Subcutaneous abdominal adipose tissue (tissue), 5 donors: Measurements from ENCODE around the gene ZNF594.
"Not testable (repeated sequence)": the region's sequence is repeated elsewhere in the genome, so short reads cannot be mapped to it uniquely, and the experiment has no call there.

Experiments
- H3K27ac ChIP-seq: one replicate; pipeline ENCODE4 v1.7.0; 2013; ENCODE audit warnings: low read depth, mild to moderate bottlenecking, inconsistent platforms, low read length, moderate library complexity
- H3K27me3 ChIP-seq, 5 donors: one replicate each; pipeline ENCODE4 v1.7.0; 2013; ENCODE audit warnings: low read length in 5 of 5, inconsistent platforms in 1 of 5; ENCODE audit not compliant: control insufficient read depth in 5 of 5, insufficient read depth in 4 of 5
- H3K36me3 ChIP-seq, 5 donors: one replicate each; pipeline ENCODE4 v1.7.0; 2013; ENCODE audit warnings: low read length in 5 of 5; ENCODE audit not compliant: control insufficient read depth in 5 of 5, insufficient read depth in 5 of 5
- H3K4me1 ChIP-seq, 5 donors: one replicate each; pipeline ENCODE4 v1.7.0; 2013; ENCODE audit warnings: low read length in 5 of 5, mild to moderate bottlenecking in 3 of 5, moderate library complexity in 1 of 5; ENCODE audit not compliant: control insufficient read depth in 5 of 5, insufficient read depth in 5 of 5
- H3K4me3 ChIP-seq, 5 donors: one replicate each; pipeline ENCODE4 v1.7.0; 2013; ENCODE audit warnings: low read length in 5 of 5, low read depth in 1 of 5
- H3K9ac ChIP-seq, 5 donors: one replicate each; pipeline ENCODE4 v1.7.0; 2013; ENCODE audit warnings: low read length in 5 of 5, mild to moderate bottlenecking in 4 of 5, moderate library complexity in 3 of 5
- H3K9me3 ChIP-seq, 5 donors: one replicate each; pipeline ENCODE4 v1.7.0; 2013; ENCODE audit warnings: low read length in 5 of 5; ENCODE audit not compliant: control insufficient read depth in 5 of 5
- donor health status: healthy.
- donor health status: healthy.
- donor health status: healthy.
- donor health status: healthy.
- donor health status: healthy.

Gene ZNF594

GRCh38 chr17:5131799-5132502 lies 59.7 kb downstream of the ZNF594 start:
- H3K9ac ChIP-seq, H3K9me3 ChIP-seq, H3K27ac ChIP-seq, H3K4me1 ChIP-seq, H3K4me3 ChIP-seq, H3K27me3 ChIP-seq, H3K36me3 ChIP-seq: not testable (repeated sequence)

DNA sequence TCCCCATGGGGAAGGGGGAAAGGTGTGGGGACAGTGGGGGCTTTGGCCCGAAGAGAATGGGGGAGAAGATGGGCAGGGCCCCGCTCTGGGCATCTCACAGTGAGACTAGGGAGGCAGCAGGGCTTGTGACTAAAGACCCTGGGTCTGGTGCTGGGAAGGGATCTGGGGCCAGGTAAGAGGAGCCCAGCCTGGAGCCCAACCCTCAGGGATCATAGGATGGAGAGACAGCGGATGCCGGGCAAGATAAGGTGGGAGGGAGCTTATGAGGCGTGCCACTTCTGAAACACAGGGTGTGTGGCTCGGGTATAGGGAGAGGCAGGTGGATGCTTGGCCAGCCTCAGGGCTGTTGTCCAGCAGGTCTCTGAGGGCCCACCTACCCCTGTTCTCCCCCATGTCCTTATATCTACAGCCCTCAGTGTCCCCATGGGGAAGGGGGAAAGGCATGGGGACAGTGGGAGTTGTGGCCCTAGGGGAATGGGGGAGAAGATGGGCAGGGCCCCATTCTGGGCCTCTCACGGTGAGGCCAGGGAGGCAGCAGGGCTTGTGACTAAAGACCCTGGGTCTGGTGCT lies 60.4 kb downstream of the ZNF594 start:
- H3K36me3 ChIP-seq: no peaks in the 10 kb centered on the region
- H3K9ac ChIP-seq: no peak overlapping the region
- H3K4me1 ChIP-seq: peaks cover 0 to 5% (median 0%) of the 10 kb centered on the region in 5 donors
- no peaks in the 10 kb centered on the region for H3K9me3 ChIP-seq
- peaks cover 0 to 4% (median 2%) of the 10 kb centered on the region in 5 donors for H3K27me3 ChIP-seq
- H3K4me3 ChIP-seq: no peak overlapping the region
- H3K27ac ChIP-seq: no peak overlapping the region

DNA sequence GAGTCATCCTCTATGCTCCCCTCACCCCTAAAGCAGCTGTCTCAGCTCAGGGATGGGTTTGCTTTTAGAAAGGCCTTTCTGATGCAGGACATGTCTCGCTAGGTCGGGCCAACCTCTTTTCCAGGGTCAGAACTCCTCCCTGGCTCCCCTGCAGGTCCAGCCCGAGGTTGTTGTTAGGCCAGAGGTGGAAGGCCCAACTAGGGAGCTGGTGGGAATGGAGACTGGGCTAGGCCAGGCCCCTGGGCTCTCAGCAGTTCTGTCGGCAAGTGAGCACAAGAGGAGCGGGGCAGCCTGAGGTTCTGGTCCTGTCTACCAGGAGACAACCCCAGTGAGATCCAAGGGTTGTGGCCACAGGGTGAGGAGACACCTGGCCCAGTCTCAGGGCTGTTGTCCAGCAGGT lies 61.0 kb downstream of the ZNF594 start:
- H3K9ac ChIP-seq, H3K4me1 ChIP-seq, H3K36me3 ChIP-seq, H3K27ac ChIP-seq, H3K9me3 ChIP-seq, H3K27me3 ChIP-seq, H3K4me3 ChIP-seq: not testable (repeated sequence)

DNA sequence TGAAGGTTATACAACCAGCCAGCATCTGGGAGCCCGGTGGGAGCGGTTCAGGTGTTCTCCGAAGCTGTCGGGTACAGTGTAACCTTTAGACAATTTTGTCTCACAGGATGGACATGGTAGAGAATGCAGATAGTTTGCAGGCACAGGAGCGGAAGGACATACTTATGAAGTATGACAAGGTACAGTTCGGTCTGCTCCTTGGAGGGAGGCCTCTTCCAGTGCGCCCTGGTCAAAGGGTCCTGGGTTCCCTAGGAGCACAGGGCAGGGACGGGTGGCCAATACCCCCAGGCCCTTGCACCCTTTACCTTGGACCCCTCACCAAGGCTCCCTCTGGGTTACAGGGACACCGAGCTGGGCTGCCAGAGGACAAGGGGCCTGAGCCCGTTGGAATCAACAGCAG lies 61.4 kb downstream of the ZNF594 start:
- not testable (repeated sequence) for H3K9me3 ChIP-seq, H3K27ac ChIP-seq, H3K36me3 ChIP-seq, H3K27me3 ChIP-seq, H3K9ac ChIP-seq, H3K4me3 ChIP-seq, H3K4me1 ChIP-seq

DNA sequence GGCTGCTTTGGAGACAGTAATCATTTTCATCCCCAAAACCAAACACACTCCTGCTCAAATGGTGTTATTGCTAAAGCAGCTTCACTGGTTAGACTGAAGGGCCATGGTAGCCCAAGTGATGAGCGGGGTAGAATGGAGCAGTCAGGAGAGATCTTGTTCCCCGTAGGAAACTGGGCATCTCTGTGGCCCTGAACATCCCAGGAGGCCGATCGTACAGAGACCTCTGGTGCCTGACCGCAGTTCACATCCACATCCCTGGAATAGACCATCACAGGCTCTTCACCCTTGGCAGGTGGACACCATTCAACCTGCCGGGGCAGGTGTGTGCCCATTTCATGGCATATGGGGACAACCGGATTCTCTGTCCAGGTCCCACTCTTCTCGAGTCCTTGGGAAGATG lies 61.9 kb downstream of the ZNF594 start:
- H3K36me3 ChIP-seq, H3K27ac ChIP-seq, H3K4me1 ChIP-seq, H3K4me3 ChIP-seq, H3K9ac ChIP-seq, H3K27me3 ChIP-seq, H3K9me3 ChIP-seq: not testable (repeated sequence)
